ENCODE data around the gene NUDT1.
A peak's percentile ranks its signal among the peaks of the same experiment; 100 is the strongest.

NUDT1 gene

DNA sequence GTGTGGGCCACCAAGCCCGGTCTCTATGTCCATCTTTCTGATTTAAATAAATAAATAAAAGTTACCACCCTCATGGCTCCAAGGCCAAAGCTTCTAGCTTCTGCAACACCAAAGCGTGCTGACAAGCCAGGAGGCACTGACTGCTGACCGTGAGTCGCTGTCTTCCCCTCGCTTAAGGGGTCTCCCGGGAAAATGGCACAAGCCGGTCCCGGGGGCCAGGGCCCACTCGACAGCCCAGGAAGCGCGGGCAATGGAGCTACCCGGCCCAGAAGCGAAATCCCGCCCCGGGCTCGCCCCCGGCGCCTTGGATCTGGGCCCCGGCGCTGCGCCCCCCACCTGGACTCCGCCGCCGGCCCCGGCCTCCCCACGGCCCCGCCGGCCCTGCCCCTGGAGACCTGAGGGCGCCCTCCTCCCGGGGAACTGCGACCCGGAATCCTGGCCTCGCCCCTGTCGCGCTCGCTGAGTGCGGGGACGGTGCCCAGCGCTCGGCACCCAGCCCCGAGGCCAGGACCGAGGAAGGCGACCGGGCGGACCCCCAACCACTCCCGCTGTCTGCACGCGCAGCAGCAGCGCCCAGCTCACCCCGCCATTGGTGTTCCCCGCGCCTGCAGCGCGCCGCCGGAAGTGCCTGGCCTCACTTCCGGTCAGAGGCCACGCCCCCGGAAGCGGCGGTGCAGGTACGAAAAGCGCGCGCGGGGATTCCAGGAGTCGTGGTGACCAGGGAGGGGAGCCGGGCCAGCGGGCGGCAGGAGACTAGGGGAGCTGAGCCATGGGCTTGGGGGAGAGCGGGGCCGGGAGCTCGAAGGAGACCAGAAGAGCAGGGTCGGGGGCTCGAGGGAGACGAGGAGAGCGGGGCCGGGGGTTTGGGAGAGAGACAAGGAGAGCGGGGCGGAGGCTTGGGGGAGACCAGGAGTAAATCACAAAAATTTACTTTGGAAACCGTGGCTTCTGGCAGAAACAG is at the start of gene NUDT1, which contains the start of gene MRM2:
TSS of gene NUDT1 (plus strand) at position 647 of the 961 bp plus-strand sequence. CDS start 2,349 bp downstream, outside the sequence.
TSS of gene MRM2 (minus strand) at position 626 of the 961 bp plus-strand sequence. CDS start at position 590, 36 bp downstream.
- peak; percentile 35 to 66 for DNase-seq (ENCODE audit: low read depth in 2 of 2)

DNA sequence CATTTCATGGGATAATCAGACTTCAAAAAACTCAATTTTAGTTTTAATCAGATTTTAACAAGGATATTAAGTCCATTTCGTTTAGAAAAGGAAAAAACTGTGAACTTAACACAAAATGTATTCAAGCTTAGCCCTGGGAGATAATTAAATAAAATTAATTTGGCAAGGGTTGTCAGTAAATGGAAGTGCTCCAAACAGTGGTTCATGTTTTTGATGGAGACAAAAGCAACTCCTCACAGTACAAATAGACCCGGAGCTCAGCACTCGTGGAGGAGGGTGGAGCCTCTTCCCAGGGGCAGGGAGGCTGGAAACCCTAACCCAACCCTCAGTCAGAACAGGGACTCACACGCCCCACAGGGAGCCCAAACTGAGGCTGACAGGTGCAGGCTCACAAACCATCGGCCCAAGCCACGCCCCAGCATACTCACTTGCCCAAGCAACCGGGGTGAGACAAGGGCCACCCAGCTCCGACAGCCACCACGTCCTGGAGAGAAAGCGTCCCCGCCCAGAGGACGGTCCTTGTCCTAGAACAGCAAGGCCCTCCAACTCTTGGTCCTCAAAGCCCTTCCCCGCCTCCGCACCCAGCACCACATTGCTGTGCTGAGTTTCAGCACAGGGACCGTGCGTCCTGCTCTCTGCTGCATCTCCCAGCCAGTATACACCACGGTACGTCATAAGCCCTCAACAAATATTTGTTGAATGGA is 49.0 kb upstream of the NUDT1 start:
- no peak for DNase-seq (ENCODE audit: low read depth in 2 of 2)

DNA sequence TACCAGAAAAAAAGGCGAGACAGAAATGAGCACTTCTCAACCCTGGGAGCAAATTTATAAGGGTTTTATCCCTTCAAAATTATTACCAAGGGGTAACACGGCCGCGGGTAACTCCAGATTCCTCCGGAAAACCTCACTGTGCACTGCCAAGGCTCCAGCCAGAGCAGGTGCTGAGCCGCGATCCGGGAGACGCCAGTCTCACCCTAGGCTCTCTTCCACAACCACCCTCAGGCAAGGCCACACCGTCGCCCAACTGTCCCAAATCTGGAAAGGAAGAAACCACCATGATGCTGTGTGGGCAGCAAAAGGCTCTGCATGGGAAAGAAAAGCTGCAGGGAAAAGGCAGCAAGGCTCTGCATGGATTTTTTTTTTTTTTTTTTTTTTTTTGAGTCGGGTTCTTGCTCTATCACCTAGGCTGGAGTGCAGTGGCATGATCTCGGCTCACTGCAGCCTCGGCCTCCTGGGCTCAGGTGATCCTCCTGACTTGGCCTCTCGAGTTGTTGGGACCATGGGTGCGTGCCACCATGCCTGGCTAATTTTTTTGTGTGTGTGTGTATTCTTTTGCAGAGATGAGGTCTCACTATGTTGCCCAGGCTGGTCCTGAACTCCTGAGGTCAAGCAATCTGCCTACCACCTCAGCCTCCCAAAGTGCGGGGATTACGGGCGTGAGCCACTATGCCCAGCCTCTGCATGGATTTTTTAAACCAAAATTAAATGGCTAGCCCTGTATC is 48.3 kb upstream of the NUDT1 start:
- DNase-seq (ENCODE audit: low read depth in 2 of 2), result no peak

DNA sequence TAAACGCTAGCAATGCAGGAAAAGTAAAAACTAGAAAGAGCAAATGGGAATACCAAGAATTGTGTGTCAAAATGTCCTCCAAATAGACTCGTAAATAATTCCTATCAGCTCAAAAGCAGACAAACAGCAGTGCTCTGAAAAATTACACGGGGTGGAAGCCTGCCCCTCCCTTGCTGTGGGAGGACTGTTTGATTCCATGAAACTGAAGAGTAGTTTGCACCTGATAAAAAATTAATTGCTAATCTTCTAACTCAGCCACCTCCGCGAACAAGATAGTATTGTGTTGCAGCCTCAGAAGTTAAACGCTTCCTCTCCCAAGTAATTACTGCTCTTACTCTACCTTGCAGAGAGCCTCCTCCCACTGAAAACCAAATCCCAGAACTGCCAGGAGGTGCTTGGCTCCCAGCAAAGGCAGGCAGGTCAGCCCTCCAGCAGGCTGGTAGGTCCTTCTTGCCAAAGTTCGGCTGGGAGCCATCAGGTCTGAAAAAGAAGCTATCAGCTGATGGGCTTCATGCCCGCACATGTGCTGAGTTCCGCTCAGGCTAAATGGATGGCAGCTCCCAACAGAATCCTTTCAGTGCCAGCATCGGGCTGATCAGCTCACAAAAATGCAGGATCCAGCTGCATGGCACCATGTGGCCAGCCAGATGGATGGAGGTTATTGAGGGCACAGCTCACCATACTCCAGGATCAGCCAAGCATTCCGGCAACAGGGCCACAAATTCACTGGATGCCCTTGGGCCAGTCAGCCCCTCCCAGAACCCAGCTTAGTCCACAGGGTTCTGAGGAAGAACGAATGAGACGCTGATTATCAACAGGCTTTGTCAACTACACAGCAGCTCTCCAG is 46.4 kb upstream of the NUDT1 start:
- DNase-seq (ENCODE audit: low read depth in 2 of 2), result no peak

DNA sequence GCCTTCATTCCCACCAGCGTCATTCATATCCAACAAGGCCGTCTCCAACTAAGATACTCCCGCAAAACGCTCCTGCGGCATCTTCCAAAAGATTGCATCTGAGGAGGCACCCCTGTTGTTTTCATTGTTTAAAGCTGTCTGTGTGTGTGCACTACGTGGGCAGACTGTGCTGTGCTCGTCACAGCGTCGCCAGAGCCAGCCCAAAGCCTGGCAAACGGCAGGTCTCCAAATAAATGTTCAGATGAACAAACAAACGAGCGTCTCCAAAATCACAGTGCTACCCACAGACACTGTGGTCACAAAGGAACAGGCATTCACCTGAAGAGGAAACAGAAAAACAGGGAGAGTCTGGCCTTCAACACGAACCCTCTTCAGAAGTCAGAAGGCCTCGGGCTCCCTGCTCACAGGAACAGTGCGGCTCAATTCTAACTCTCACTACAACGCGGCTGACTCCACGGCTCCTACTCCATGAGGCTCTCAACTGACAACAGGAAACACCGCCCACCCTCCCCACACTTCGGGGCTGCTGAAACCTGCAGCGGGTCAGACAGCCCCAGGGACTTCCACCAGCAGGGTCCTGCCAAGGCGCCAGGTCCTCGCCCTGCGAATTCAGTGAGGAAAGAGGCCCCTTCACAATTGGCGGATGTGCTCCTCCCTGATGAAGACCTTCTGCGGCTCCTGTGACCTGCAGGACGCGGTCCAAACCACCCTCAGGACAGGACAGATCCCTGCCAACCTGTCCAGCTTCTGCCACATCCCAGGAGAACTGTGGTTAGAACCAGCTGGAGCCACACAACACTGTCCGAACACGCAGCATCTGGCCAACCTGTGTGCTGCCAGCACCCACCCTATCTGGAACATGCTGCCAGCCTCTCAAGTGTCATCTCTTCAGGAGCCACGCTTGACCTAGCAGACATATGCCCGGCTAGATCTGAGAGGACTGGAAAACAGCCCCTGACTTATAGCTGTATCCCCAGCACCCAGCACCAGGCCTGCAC is 45.3 kb upstream of the NUDT1 start:
- no peak for DNase-seq (ENCODE audit: low read depth in 2 of 2)

DNA sequence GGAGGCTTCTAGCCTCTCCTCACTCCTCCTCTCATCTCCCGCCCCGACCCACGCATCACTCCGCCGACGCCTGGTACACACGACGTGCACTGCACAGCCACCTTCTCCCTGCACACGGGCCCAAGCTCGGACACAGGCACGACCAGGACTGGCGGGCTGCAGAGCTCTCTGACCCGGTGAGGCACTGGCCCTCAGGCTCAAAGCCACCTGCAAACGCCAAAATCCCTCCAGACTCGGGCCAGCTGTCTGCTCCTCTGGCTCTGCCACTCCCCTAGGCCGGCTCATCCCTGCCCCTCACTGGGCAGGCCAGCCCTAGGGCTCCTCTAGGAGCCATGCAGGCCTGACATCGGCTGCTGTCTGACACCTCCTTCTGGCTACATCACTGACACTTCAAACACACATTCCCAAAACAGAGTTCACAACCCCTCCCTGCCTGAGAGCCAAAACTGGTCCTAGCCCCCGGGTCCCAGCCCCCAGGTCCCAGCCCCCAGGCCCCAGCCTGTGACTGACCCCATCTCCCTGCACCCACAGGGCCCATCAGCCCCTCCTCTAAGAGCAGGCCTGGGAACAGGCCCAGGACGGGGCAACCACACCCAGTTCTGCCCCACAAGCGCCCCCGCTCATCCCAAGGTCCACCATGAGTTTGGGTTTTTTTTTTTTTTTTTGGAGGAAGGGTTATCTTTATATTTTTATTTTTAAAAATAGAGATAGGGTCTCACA is 44.4 kb upstream of the NUDT1 start:
- DNase-seq (ENCODE audit: low read depth in 2 of 2), result no peak

DNA sequence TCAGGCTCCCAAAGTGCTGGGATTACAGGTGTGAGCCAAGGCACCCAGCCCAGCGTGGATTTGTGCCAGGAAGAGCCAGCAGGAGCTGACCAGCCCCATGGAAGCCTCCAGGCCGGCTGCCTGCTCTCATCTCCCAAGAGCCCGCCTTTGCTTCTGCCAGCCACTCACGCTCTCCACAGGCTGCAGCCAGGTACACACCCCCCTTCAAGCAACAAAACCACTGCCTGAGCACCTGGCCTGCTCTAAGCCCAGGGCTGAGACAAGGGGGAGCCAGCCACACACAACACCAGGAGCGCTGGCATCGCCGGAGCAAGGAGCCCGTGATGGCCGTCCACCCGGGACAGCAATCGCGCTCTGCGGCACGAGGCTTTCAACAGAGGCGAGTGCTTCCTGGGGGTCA is 43.8 kb upstream of the NUDT1 start:
- no peak for DNase-seq (ENCODE audit: low read depth in 2 of 2)

DNA sequence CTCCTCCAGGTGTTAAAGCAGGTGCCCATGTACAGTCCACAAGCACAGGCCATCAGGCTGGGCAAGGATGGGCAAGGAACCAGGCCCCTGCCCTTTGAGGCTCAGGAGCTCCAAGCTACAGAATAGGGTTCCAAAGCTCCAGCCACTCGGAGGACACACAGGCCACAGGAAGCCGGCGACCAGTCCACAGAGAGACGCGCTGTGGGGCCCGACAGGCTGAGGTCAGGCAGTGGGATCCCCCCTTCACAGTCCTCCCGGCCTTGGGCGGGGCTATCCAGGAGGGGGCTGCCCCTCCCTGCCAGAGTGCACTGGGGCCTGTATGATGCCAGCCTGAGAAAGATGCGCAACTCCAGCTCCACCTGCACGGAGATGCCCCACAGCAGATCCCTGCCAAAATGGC is 43.3 kb upstream of the NUDT1 start:
- no peak for DNase-seq (ENCODE audit: low read depth in 2 of 2)

DNA sequence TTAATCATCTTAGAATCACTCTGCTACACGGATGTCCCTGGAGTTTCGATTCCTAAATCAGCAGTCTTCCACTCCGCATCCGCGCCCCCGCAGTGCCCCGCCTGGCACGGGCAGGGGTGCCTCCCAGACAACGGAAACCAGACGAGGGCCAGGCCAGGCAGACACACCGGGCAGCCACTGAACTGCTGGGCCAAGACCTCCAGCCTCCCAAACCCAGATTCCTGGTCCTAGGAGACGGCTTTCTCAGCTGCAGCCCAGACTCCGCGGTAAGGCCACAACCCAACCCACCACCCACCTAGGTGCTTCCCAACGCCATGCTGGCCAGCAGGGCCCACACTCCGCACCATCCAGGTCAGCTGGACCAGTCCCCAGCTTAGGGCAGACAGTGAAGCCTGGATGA is 42.5 kb upstream of the NUDT1 start:
- no peak for DNase-seq (ENCODE audit: low read depth in 2 of 2)

DNA sequence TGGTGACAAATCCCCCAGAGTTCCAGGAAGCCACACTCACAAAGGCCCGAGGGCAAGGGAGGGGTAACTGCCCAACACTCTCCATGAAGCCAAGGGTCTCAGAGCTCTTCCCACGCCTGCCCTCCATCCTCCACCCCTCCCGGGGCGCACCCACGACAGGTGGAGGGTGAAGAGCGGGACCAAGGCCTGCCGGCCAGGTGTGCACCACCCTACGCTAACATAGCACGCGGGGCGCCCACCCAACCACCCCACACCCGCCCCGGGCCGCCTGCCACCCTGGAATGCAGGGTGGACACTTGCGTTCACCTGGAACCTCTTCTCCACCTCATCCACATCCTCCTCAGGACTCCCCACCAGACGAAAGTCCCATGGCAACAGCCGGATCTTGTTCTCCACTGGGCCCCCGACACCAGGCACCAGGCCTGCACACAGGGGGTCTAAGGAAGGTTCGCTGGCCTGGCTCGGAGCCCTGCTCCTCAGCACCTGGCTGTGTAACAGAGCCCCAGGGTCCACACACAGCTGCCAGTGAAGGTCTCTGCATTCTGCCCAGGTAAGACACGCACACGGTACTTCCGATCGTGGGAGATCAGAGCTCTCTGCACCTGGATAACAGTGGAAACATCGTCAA is 42.0 kb upstream of the NUDT1 start:
- no peak for DNase-seq (ENCODE audit: low read depth in 2 of 2)

DNA sequence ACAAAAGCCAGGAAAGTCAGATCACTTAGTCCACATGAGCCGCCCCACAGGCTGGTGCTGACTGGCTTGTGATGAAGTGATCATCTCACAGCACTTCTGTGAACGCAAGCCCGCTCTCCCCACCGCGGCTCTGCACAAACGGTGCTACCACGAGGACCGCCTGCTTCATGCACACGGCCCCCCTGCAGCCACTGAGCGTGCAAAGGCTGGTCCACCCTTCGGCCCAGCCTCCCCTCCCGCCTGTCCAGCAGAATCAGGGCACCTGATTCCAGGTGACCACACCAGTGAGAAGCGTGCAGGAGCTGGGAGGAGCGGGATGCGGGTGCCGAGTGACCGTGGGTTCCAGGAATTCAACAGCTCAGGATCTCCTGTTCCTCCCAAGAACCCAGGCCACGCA is 41.4 kb upstream of the NUDT1 start:
- DNase-seq (ENCODE audit: low read depth in 2 of 2), result no peak

DNA sequence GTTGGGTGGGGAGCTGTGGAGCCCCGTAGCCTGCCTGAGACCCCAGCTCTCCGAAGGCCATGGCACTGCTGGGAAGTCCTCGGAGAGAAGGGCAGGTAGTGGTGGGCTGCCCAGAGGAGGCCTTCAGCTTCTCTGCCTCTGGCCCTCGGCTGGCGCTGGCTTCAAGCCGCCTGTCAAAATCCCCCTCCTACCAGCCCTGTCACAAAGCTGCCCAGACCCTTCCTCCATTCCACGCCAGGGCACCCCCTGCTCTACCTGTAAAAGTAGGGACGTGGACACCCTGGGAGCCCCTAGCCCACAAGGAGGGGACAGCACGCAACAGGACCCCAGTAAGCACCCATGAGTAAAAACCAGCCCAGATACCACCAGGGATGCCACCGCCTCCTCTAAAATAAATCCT is 40.9 kb upstream of the NUDT1 start:
- no peak for DNase-seq (ENCODE audit: low read depth in 2 of 2)

DNA sequence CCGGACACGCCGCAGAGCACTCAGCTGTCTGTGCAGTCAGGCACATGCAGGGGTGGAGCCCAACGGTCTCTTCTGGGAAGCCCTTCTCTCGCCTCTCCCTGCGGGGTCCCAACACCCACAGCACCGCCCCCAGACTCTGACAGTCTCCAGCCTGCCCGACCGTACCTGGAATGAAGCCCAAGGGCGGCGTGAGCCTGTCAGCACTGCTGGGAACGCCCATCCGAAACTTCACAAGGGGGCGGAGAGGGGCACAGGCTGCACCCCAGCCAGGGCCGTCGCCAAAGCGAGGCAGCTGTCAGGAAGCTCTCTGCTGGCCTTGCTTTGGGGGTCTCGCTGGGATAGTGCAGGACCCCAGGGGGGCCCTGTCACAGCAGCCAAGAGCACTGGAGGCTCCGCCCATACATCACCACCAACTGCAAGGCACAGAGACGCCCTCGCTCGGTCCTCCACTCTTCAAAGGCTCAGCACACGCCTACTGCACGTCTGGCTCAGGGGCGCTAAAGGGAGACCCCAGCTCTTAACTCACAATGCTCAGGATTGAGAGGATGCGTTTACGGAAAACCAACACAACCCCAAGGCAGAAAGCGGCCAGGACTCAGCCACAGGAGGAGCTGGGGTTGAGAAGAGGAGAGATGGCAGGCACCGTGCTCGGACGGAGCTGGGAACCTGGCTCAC is 40.2 kb upstream of the NUDT1 start:
- DNase-seq (ENCODE audit: low read depth in 2 of 2), result no peak

DNA sequence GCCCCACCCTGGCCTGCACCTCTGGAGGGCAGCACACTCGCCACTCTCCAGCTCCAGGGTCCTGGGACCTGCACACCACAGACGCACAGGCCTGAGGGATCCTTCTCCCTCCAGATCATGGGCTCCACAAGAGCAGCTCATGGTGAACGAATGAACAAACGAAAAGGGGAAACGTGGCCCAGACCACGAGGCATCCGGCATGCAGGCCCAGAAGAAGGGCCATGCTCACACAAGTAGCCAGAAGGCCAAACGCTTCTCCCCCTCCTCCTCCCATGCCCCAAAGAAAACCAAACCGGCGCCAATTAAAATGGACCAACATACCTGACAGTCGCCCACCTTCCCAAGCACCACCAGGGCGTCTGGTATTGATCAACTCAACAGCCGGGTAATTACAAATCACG is 39.7 kb upstream of the NUDT1 start:
- DNase-seq (ENCODE audit: low read depth in 2 of 2), result no peak

DNA sequence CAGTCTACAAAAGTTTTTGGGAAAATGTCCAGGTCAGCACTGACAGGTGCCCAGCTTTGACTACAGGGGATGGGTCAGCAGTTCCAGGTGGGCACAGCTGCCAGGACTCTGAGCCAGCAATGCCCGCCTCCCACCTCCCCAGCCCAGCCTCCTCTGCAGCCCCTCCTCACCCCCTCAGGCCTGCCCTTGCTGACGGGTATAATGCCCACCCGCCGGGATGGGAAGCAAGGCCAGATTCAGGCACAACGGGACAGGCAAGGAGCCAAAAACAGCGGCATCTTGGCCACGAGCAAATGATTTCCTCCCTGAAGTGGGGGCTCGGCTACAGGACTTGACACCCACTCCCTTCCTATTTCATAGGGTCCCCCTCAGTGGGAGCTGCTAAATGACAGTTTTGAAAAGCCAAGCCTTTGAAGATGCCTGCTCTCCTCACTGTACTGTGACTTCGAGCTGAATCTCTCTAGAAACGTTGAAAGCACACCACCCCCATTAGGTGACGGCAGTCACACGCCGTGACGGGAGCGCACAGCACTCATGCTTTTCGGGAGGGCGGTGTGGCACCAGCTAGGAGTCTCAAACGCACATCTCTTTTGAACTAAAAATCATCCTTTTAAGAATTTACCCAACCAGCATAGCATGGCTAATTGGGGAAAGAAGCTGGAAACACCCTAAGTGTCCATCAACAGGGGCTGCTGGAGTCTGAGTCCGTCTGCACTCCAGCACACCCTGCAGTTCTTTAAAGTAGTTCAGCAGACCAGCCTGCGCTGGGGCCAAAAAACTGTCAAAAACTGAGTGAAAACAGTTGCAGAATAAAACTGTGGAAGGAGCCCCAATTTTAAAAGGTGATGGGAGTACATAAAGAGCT is 38.9 kb upstream of the NUDT1 start:
- no peak for DNase-seq (ENCODE audit: low read depth in 2 of 2)

DNA sequence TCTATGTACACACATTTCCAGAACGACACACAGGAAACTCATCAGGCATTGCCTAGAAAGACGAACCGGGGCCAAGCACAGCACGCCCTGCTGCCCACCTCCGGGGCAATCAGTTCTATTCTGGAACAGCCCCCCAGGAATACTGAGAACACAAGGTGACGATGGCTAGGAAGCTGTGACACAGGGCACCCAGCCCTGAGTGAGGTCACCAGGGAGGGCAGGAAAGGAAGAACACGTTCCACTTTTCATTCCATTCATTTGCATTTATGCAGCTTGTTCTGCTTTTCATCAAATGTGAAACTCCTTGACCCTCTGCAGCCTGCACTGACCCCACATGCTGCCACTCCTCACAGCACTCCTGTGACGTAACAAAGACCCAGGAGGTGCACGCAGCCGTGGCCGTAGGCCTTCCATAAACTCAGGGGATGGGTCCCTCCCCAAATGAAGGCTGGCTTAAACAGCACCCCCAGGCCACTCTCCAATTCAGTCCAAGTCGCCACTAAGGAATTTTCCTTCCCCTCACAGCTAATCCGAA is 38.2 kb upstream of the NUDT1 start:
- DNase-seq (ENCODE audit: low read depth in 2 of 2), result no peak

DNA sequence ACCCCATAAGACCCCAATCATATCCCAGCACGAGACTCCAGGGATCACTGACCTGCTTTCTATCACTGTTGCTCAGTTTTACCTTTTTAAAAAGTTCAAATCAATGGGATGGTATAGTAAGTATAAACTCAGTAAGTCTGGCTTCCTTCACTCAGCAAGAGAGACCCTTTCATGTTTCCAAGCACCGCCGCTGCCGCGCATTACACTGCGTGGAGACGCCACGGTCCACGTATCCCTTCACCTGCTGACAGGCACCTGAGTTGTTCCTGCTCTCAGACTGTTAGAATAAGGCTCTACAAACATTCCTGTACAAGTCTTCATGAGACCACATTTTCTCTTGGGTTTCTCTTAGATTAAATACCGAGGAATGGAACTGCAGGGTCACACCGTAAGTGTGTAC is 37.6 kb upstream of the NUDT1 start:
- no peak for DNase-seq (ENCODE audit: low read depth in 2 of 2)

Measured in stimulated activated CD8-positive, alpha-beta memory T cell treated with anti-CD3 and anti-CD28 coated beads, Interleukin-7, amount 100 ng/mL, for 4 hours (primary cell).